Measurements from ENCODE around the gene RTL10.

The RTL10 gene

DNA sequence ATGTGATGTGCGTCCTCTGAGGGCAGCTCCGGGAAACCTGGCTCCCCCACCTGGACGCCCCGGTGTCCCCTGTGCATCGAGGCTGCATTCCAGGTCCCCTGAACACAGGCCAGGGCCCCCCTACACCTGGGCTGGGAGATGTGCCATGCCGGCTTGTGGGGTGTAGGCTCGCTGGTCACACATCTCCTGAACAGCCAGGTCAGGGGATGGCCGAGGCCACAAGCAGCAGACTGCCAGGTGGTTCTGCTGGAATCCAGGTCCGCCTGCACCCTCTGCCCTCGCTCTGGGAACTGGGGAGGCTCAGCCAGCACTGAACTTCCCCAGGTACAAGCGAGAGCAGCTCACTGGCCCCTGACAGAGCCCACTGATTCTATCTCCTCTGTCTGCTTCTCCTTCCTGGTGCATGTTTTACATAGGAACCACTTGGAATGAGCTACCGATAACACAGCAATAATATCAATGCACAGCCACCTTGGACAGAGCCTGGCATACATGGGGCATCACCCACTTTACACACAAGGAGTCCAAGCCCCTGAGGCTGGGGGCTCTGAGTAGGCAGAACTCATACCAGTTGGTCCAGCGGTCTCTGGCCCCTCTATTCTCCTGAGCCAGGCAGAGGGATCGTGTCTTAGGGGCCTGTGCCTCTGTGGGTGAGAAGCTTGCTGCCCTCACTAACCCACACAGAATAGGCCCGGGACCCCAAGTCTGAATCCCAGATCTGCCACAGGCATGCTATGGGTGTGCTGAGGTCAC, 47.3 kb downstream of the RTL10 start:
- DNase-seq, result no peak

DNA sequence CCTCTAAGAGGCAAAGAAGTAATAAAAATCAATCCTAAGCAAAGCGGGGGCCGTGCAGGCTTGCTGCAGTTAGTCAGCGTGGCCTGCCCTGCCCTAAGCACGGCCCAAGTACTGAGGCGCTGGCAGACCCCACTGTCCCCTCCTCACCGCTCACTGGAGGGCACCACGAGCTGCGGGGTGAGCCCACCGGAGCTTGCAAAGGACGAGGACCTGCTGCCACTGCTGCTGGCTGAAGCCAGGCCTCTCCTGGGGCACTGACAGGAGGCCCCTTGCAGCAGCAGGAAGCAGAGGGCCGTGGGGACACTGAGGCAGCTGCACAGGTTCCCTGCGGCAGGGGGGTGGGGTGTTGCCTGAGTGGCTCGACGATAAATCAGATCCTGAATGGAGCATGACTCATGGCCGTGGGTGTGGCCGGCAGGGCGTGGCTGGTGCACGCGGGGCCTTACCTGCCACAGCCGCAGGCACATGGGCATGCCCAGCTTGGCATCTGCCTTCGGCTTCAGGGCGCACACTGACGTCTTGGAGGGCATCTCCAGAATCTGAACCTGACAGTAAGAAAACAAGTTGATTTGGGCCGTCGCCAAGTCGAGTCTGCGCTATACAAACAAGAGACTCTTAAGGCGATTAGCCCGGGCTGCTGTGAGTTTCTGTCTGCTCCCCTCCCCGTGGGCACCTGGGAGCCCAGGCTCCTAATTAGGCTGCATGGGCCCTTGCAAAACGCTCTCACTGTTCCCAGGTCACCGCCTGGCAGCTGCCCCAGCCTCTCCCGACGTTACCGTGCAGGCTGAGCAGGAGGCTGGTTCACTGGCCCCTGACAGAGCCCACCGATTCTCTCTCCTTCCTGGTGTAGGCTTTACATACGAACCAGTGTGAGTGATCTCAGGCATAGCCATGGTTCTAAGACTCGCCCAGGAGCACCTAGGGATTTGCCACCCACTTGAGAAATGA, 48.2 kb downstream of the RTL10 start:
- no peak for DNase-seq

DNA sequence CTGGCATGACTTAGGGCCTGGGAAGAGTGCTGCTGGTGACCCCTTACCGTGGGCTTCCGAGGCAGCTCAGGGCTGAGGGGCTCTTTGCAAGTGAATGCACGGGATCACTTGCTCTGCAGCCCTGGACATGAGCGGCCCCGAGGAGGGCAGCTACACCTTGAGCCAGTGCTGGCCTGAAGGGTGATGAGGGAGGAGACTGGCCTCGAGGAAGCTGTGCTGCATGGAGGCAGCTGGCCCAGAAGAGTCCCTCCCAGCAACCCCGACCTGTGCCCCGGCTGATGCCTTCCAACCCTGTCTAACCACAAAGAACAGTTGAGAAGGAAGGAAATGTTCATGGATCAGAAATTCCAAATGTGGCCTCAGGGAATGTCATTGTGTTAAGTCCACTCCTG, 48.9 kb downstream of the RTL10 start:
- no peak for DNase-seq

Data from NCI-H1694 (cell line).